HCT116 (cell line): Measurements from ENCODE around the gene ANKRD6. TPM values are rescaled to one million over a fixed set of nuclear protein-coding genes. Genes with fewer than 3 reads are reported as not detected.

Experiments
- ATAC-seq: fragments of 200-7000 bp; cut with Tn5 transposase; 2 replicates; pipeline ENCODE4 v1.9.1; 2020; ENCODE audit warnings: mild to moderate bottlenecking, moderate library complexity
- BruUV-seq: library from RNA; stranded (reverse); fragments of 400-500 nt; replicated peaks from 2 replicates; lab custom pipeline; 2021; lab: Mats Ljungman, UMichigan
- CTCF ChIA-PET: fragments of 300-600 bp; sonication (Branson Sonifier 250); formaldehyde crosslinking; loops from one replicate; lab custom pipeline; 2021; ENCODE audit warnings: antibody characterized with exemption; lab: Charles Lee
- POLR2A ChIA-PET: fragments of 300-600, 350-600 bp; sonication (Branson Sonifier 250); formaldehyde crosslinking; loops from one replicate; lab custom pipeline; 2021; ENCODE audit warnings: antibody characterized with exemption; lab: Charles Lee
- RAD21 ChIA-PET, 2 experiments: fragments of 300-600 bp; sonication (Branson Sonifier 250); formaldehyde crosslinking; loops; one replicate each; lab custom pipeline; 2023; ENCODE audit warnings: low total read pairs in 2 of 2; ENCODE audit not compliant: uncharacterized antibody in 2 of 2, unreplicated experiment in 2 of 2, low non-redundant PET in 1 of 2; lab: Charles Lee
- DNase-seq: peaks from one replicate; pipeline ENCODE4 v3.0.0-alpha.2; 2010; ENCODE audit warnings: low read depth, low spot score
- H2AFZ ChIP-seq: fragments of 200-600 bp; shearing (Covaris generic), sonication (generic); 2 replicates; pipeline ENCODE4 v1.6.1; 2017; ENCODE audit warnings: low read depth, mixed run types, mixed read lengths, antibody characterized with exemption, low read length; ENCODE audit not compliant: poor library complexity, severe bottlenecking
- H3K27ac ChIP-seq: 2 replicates; pipeline ENCODE4 v1.5.1; 2012; ENCODE audit warnings: low read depth, low read length
- H3K27me3 ChIP-seq: fragments of 200-600 bp; sonication (generic); 2 replicates; pipeline ENCODE4 v1.6.1; 2016; ENCODE audit warnings: mixed run types, low read length, mixed read lengths; ENCODE audit not compliant: insufficient read depth
- H3K36me3 ChIP-seq, 2 experiments: fragments of 200-500 bp in 1 of 2; fragments of 200-600 bp in 1 of 2; sonication (Bioruptor generic) in 1 of 2; sonication (generic) in 1 of 2; 2 replicates each; pipeline versions ENCODE4 v1.5.1 to v1.6.1; 2014 to 2016; ENCODE audit warnings: low read length in 2 of 2, inconsistent platforms in 1 of 2, mixed read lengths in 1 of 2, mixed run types in 1 of 2; ENCODE audit not compliant: insufficient read depth in 2 of 2, control insufficient read depth in 1 of 2
- H3K4me1 ChIP-seq, 2 experiments: fragments of 200-600 bp in 1 of 2; sonication (generic) in 1 of 2; 2 replicates each; pipeline versions ENCODE4 v1.5.1 to v1.6.1; 2012 to 2017; ENCODE audit warnings: low read length in 2 of 2, inconsistent platforms in 1 of 2, mild to moderate bottlenecking in 1 of 2, mixed read lengths in 1 of 2, mixed run types in 1 of 2, moderate library complexity in 1 of 2; ENCODE audit not compliant: insufficient read depth in 2 of 2, control insufficient read depth in 1 of 2
- H3K4me2 ChIP-seq: fragments of 200-600 bp; sonication (generic); 2 replicates; pipeline ENCODE4 v1.6.1; 2017; ENCODE audit warnings: mixed run types, low read length, mixed read lengths
- H3K4me3 ChIP-seq, 2 experiments: fragments of 200-600 bp in 1 of 2; sonication (generic) in 1 of 2; replicated peaks in 1 of 2; 2 replicates each; pipeline ENCODE4 v1.5.1; 2011 to 2016; ENCODE audit warnings: low read length in 2 of 2, control low read depth in 1 of 2, low read depth in 1 of 2, mild to moderate bottlenecking in 1 of 2, mixed read lengths in 1 of 2, mixed run types in 1 of 2
- H3K79me2 ChIP-seq: fragments of 200-600 bp; sonication (generic); 2 replicates; pipeline ENCODE4 v1.6.1; 2017; ENCODE audit warnings: mild to moderate bottlenecking, mixed run types, low read length, moderate library complexity, mixed read lengths; ENCODE audit not compliant: insufficient read depth
- H3K9ac ChIP-seq: fragments of 200-600 bp; sonication (generic); 2 replicates; pipeline ENCODE4 v1.6.1; 2016; ENCODE audit warnings: low read length, mixed read lengths
- H3K9me2 ChIP-seq: fragments of 200-600 bp; sonication (generic), shearing (Covaris generic); 2 replicates; pipeline ENCODE4 v1.6.1; 2017; ENCODE audit warnings: mixed run types, mild to moderate bottlenecking, moderate library complexity; ENCODE audit not compliant: insufficient read depth
- H3K9me3 ChIP-seq, 2 experiments: fragments of 200-500 bp in 1 of 2; fragments of 200-600 bp in 1 of 2; sonication (Bioruptor generic) in 1 of 2; sonication (generic) in 1 of 2; 2 replicates each; pipeline ENCODE4 v1.6.1; 2014 to 2017; ENCODE audit warnings: low read length in 2 of 2, mixed read lengths in 2 of 2, inconsistent platforms in 1 of 2, low read depth in 1 of 2, mild to moderate bottlenecking in 1 of 2, mixed run types in 1 of 2, moderate library complexity in 1 of 2; ENCODE audit not compliant: control insufficient read depth in 1 of 2, insufficient read depth in 1 of 2
- H4K20me1 ChIP-seq: fragments of 200-600 bp; sonication (generic), shearing (Covaris generic); 2 replicates; pipeline ENCODE4 v1.6.1; 2017; ENCODE audit warnings: mixed run types, mild to moderate bottlenecking, moderate library complexity; ENCODE audit not compliant: insufficient read depth
- CTCF ChIP-seq, 3 experiments: fragments of 200-600 bp in 1 of 3; sonication (generic) in 1 of 3; IDR thresholded peaks in 2 of 3; conservative IDR thresholded peaks in 1 of 3; 2 replicates each; pipeline ENCODE4 v1.5.1; 2012 to 2017; ENCODE audit warnings: low read depth in 2 of 3, low read length in 2 of 3, antibody characterized with exemption in 1 of 3, borderline replicate concordance in 1 of 3, control low read depth in 1 of 3, mild to moderate bottlenecking in 1 of 3, mixed read lengths in 1 of 3, mixed run types in 1 of 3, moderate library complexity in 1 of 3; ENCODE audit not compliant: insufficient read depth in 1 of 3
- EZH2 ChIP-seq: fragments of 200-600 bp; sonication (generic); IDR thresholded peaks from 2 replicates; pipeline ENCODE4 v1.6.1; 2017; ENCODE audit warnings: antibody characterized with exemption, mixed run types
- FOSL1 ChIP-seq: IDR thresholded peaks from 2 replicates; pipeline ENCODE4 v1.6.1; 2012; ENCODE audit warnings: low read depth
- POLR2A ChIP-seq: IDR thresholded peaks from 2 replicates; pipeline ENCODE4 v1.7.0; 2011; ENCODE audit warnings: borderline replicate concordance; ENCODE audit not compliant: insufficient read depth, insufficient read length; ENCODE audit errors: extremely low read depth
- POLR2AphosphoS5 ChIP-seq: IDR thresholded peaks from 2 replicates; pipeline ENCODE4 v1.6.1; 2011; ENCODE audit warnings: mild to moderate bottlenecking, low read depth, low read length, moderate library complexity
- SIN3A ChIP-seq: IDR thresholded peaks from 2 replicates; pipeline ENCODE4 v1.6.1; 2012; ENCODE audit warnings: low read depth
- SP1 ChIP-seq: IDR thresholded peaks from 2 replicates; pipeline ENCODE4 v1.6.1; 2012; ENCODE audit warnings: low read depth
- SRF ChIP-seq: IDR thresholded peaks from 2 replicates; pipeline ENCODE4 v1.6.1; 2012; ENCODE audit warnings: low read depth
- TCF7L2 ChIP-seq: IDR thresholded peaks from 2 replicates; pipeline ENCODE4 v1.7.0; 2011; ENCODE audit warnings: borderline replicate concordance, inconsistent platforms; ENCODE audit not compliant: insufficient read depth, insufficient read length; ENCODE audit errors: extremely low read depth
- intact Hi-C: fragments of 100-400 bp; cut with micrococcal nuclease; formaldehyde crosslinking; loops from 2 replicates; pipeline ENCODE4 v1.10.0; 2022
- total RNA-seq: library from RNA; stranded (reverse); gene quantifications from one replicate; pipeline ENCODE4 v1.2.1, GENCODE V29; 2021; ENCODE audit not compliant: unreplicated experiment
- TF ChIP-seq, protein P1 (sequence below): IDR thresholded peaks from 2 replicates; pipeline ENCODE4 v1.6.1; 2012

The ANKRD6 gene
- total RNA-seq, 1 experiment from 2014 or later, result 9.9 TPM

- intact Hi-C loops, result no loop called here
- TF ChIP-seq TCF7L2, result no peak
- TF ChIP-seq POLR2AphosphoS5, result no peak
- TF ChIP-seq SP1, result no peak
- no peak for TF ChIP-seq SRF
- TF ChIP-seq, protein P1, sequence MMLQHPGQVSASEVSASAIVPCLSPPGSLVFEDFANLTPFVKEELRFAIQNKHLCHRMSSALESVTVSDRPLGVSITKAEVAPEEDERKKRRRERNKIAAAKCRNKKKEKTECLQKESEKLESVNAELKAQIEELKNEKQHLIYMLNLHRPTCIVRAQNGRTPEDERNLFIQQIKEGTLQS, result no peak
- no peak for TF ChIP-seq EZH2
- no peak for TF ChIP-seq POLR2A
- TF ChIP-seq FOSL1, result no peak
- TF ChIP-seq SIN3A, result no peak
- TF ChIP-seq CTCF (IDR thresholded peaks at IDR 0.05 in 2 of 3, conservative IDR thresholded peaks at IDR 0.05 in 1 of 3; ENCODE audit: borderline replicate concordance in 1 of 3, insufficient read depth in 1 of 3, low read depth in 2 of 3, low read length in 2 of 3), result no peak
- TF ChIP-seq, all 23 proteins: peak for 0
- RAD21 ChIA-PET, result no interaction called here
- no peak overlapping the region for H2AFZ ChIP-seq
- no peaks in the 10 kb centered on the region for H3K36me3 ChIP-seq
- no peaks in the 10 kb centered on the region for H3K27me3 ChIP-seq
- H4K20me1 ChIP-seq, result no peaks in the 10 kb centered on the region
- no peaks in the 10 kb centered on the region for H3K9me2 ChIP-seq
- 0 out of 2 replicates have a peak, but pooled peaks cover 3% of the 10 kb centered on the region for H3K79me2 ChIP-seq
- peak overlapping the region; percentile 92; the same call in 1 of the 2 replicates for H3K4me2 ChIP-seq
- H3K9me3 ChIP-seq, result no peaks in the 10 kb centered on the region
- no TSS peak for BruUV-seq
- no peak overlapping the region for H3K4me3 ChIP-seq
- CTCF ChIA-PET, result no interaction called here
- no peak for DNase-seq
- H3K9ac ChIP-seq, result no peak overlapping the region
- no peak for ATAC-seq
- POLR2A ChIA-PET, result no interaction called here
- no peak overlapping the region for H3K27ac ChIP-seq
- peaks cover 10 to 20% of the 10 kb centered on the region in 2 experiments; a peak in 3 of 4 replicates for H3K4me1 ChIP-seq
Measured at GRCh38 chr6:89410231-89410761, 22.7 kb upstream of the ANKRD6 start.
